ENCODE results near the gene PIP5K1C.
A peak's percentile ranks its signal among the peaks of the same experiment; 100 is the strongest.

Gene PIP5K1C

GRCh38 chr19:3625996-3626472 is 74.2 kb downstream of the PIP5K1C start:
- Histone ChIP-seq H3K4me3 (ENCODE audit: low read depth in 1 of 2, low read length in 1 of 2) (peak overlapping the region; percentile 83 to 99), H3K4me1 (ENCODE audit: control insufficient read depth in 1 of 2, insufficient read depth in 1 of 2, low read depth in 1 of 2, low read length in 1 of 2) (peaks cover 14 to 25% of the 10 kb centered on the region in 2 experiments), H3K27me3 (no peaks in the 10 kb centered on the region), H3K27ac (peak overlapping the region; percentile 89), H3K36me3 (peaks cover 27% of the 10 kb centered on the region), H3K9me3 (no peaks in the 10 kb centered on the region)
- no peak for TF ChIP-seq CTCF (IDR thresholded peaks at IDR 0.05)

- Histone ChIP-seq H3K4me3 (ENCODE audit: low read depth in 1 of 2, low read length in 1 of 2) (no peak overlapping the region), H3K27ac (no peak overlapping the region), H3K36me3 (peaks cover 46% of the 10 kb centered on the region), H3K9me3 (no peaks in the 10 kb centered on the region), H3K27me3 (no peaks in the 10 kb centered on the region), H3K4me1 (ENCODE audit: control insufficient read depth in 1 of 2, insufficient read depth in 1 of 2, low read depth in 1 of 2, low read length in 1 of 2) (peaks cover 14 to 25% of the 10 kb centered on the region in 2 experiments)
- no peak for TF ChIP-seq CTCF (IDR thresholded peaks at IDR 0.05)
Observed at GRCh38 chr19:3623716-3624115, 76.6 kb downstream of the PIP5K1C start.

- H3K9me3 ChIP-seq: no peaks in the 10 kb centered on the region
- peaks cover 12 to 22% of the 10 kb centered on the region in 2 experiments for H3K4me1 ChIP-seq (ENCODE audit: control insufficient read depth in 1 of 2, insufficient read depth in 1 of 2, low read depth in 1 of 2, low read length in 1 of 2)
- peaks cover 48% of the 10 kb centered on the region for H3K36me3 ChIP-seq
- H3K27me3 ChIP-seq: no peaks in the 10 kb centered on the region
- no peak overlapping the region for H3K27ac ChIP-seq
- H3K4me3 ChIP-seq (ENCODE audit: low read depth in 1 of 2, low read length in 1 of 2): no peak overlapping the region
- TF ChIP-seq CTCF (IDR thresholded peaks at IDR 0.05): no peak
Observed at GRCh38 chr19:3622224-3622623, 78.0 kb downstream of the PIP5K1C start.

GRCh38 chr19:3621689-3622088 is 78.6 kb downstream of the PIP5K1C start:
- peaks cover 53% of the 10 kb centered on the region for H3K36me3 ChIP-seq
- no peaks in the 10 kb centered on the region for H3K27me3 ChIP-seq
- peaks cover 11 to 17% of the 10 kb centered on the region in 2 experiments for H3K4me1 ChIP-seq (ENCODE audit: control insufficient read depth in 1 of 2, insufficient read depth in 1 of 2, low read depth in 1 of 2, low read length in 1 of 2)
- no peak overlapping the region for H3K4me3 ChIP-seq (ENCODE audit: low read depth in 1 of 2, low read length in 1 of 2)
- no peaks in the 10 kb centered on the region for H3K9me3 ChIP-seq
- TF ChIP-seq CTCF (IDR thresholded peaks at IDR 0.05): no peak
- H3K27ac ChIP-seq: no peak overlapping the region

DNA sequence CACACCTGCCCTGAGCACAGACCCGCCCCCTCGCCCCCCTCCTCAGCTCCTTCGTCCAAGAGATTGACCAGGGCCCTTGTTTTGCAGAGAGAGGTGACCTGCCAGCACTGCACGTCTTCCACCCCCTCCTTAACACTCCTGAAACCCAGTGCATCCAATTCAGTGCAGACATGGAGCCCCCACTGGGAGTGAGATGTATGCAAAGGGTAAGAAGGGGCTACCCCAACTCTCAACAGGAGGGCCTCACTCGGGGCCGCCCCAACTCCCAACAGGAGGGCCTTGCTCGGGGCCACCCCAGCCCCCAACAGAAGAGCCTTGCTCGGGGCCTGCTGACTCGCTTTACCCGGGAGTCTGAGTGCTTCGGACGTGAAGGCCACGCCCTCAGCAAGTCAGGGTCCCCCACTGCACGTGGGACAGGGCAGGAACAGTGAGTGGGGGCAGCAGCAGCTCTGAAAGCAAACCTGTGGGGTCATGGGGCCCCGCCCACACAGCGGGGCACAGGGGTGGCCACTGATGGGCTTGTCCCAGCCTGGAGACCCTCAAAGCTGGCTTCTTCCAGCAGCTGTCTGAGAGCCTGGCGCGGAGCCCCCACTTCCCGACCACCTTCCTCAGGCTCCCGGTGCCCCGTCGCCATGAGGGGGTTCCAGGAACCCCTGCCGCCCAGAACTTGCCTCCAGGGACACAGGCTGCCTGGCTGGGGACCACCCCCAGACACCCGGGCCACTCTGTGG is 79.3 kb downstream of the PIP5K1C start:
- Histone ChIP-seq H3K36me3 (peaks cover 59% of the 10 kb centered on the region), H3K4me1 (ENCODE audit: control insufficient read depth in 1 of 2, insufficient read depth in 1 of 2, low read depth in 1 of 2, low read length in 1 of 2) (peaks cover 8 to 10% of the 10 kb centered on the region in 2 experiments), H3K9me3 (no peaks in the 10 kb centered on the region), H3K27ac (no peak overlapping the region), H3K27me3 (no peaks in the 10 kb centered on the region), H3K4me3 (ENCODE audit: low read depth in 1 of 2, low read length in 1 of 2) (no peak overlapping the region)
- no peak for TF ChIP-seq CTCF (IDR thresholded peaks at IDR 0.05)
